CD4-positive, CD25-positive, alpha-beta regulatory T cell (primary cell): Measurements from ENCODE around the gene KCNH2. TPM values are rescaled to one million over a fixed set of nuclear protein-coding genes. Genes with fewer than 3 reads are reported as not detected.
A peak's percentile ranks its signal among the peaks of the same experiment; 100 is the strongest.

ENCODE experiments used
- ATAC-seq, 2 donors: fragments of 150-1000 bp; cut with Tn5 transposase; one replicate each; pipeline ENCODE4 v1.10.0; 2021; ENCODE audit warnings: low read depth in 2 of 2, moderate number of reproducible peaks in 2 of 2, moderate library complexity in 1 of 2
- DNase-seq, 3 donors: peaks; one replicate each; pipeline versions ENCODE4 v3.0.0 to v3.0.0-alpha.2; 2012 to 2022; ENCODE audit warnings: mixed read lengths in 1 of 3
- H3K27ac ChIP-seq: one replicate; pipeline ENCODE4 v1.7.0; 2013; ENCODE audit warnings: mild to moderate bottlenecking, low read length; ENCODE audit not compliant: insufficient read depth, poor library complexity, severe bottlenecking
- H3K27me3 ChIP-seq: one replicate; pipeline ENCODE4 v1.7.0; 2013; ENCODE audit warnings: low read length; ENCODE audit not compliant: control insufficient read depth, insufficient read depth
- H3K36me3 ChIP-seq: one replicate; pipeline ENCODE4 v1.7.0; 2013; ENCODE audit warnings: mild to moderate bottlenecking, low read length, moderate library complexity; ENCODE audit not compliant: control insufficient read depth, insufficient read depth
- H3K4me1 ChIP-seq: 2 replicates; pipeline ENCODE4 v1.7.0; 2013; ENCODE audit warnings: mild to moderate bottlenecking, low read length; ENCODE audit not compliant: insufficient read depth, control insufficient read depth, poor library complexity, severe bottlenecking
- H3K4me3 ChIP-seq: one replicate; pipeline ENCODE4 v1.7.0; 2013; ENCODE audit warnings: low read depth, mild to moderate bottlenecking, low read length, moderate library complexity
- H3K9me3 ChIP-seq, 2 experiments: 1 replicate in 1 of 2; 2 replicates in 1 of 2; pipeline ENCODE4 v1.7.0; 2013; ENCODE audit warnings: low read length in 2 of 2, mild to moderate bottlenecking in 1 of 2, moderate library complexity in 1 of 2; ENCODE audit not compliant: control insufficient read depth in 2 of 2
- H3K27ac Mint-ChIP-seq, 3 donors: one replicate each; pipeline ENCODE4 v1.8.0; 2020 to 2022; ENCODE audit warnings: mild to moderate bottlenecking in 3 of 3, mixed read lengths in 3 of 3, moderate library complexity in 2 of 3
- H3K27me3 Mint-ChIP-seq: one replicate; pipeline ENCODE4 v1.8.0; 2022; ENCODE audit warnings: mild to moderate bottlenecking, mixed read lengths
- H3K36me3 Mint-ChIP-seq: one replicate; pipeline ENCODE4 v1.8.0; 2020; ENCODE audit warnings: mixed read lengths
- H3K4me1 Mint-ChIP-seq, 4 donors: one replicate each; pipeline ENCODE4 v1.8.0; 2020 to 2022; ENCODE audit warnings: mixed read lengths in 4 of 4, mild to moderate bottlenecking in 1 of 4
- H3K4me3 Mint-ChIP-seq, 4 donors: one replicate each; pipeline ENCODE4 v1.8.0; 2020 to 2022; ENCODE audit warnings: mild to moderate bottlenecking in 4 of 4, mixed read lengths in 4 of 4, moderate library complexity in 3 of 4
- H3K9me3 Mint-ChIP-seq, 7 donors: one replicate each; pipeline ENCODE4 v1.8.0; 2020 to 2022; ENCODE audit warnings: mixed read lengths in 7 of 7, mild to moderate bottlenecking in 3 of 7, moderate library complexity in 2 of 7
- polyA plus RNA-seq, 4 donors: library from polyadenylated mRNA; unstranded; fragments of 300-500 nt; fragmentation: Illumina TruSeq; gene quantifications; one replicate each; pipeline ENCODE4 v1.2.3, GENCODE V29; 2021
- total RNA-seq: library from RNA; stranded (reverse); gene quantifications from one replicate; pipeline ENCODE4 v1.2.3, GENCODE V29; 2022

Gene KCNH2
- total and polyA plus RNA-seq, 5 donors from 2014 or later = 0.83 to 3.5 (median 1.6) TPM

DNA sequence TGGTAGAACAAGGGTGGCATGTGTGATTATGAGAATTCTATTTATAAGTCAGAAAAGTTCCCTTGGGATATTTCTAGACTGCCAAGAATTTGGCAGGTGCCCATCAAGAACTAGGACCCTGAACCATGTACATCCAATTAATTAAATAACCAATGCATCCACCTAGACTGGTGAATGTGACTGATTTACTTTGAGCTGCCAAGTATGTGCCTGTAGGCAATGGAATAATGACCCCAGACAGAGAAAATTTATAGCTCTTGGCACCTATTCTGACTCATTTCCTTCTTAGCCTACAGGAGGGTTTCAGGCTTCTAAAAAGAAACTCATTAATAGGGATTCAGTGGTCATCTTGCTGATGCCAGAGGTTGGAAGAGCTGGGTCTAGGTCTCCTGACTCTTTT, 54.9 kb downstream of the KCNH2 start:
- Histone ChIP-seq H3K4me3 (no peak overlapping the region), H3K36me3 (no peaks in the 10 kb centered on the region), H3K9me3 (no peaks in the 10 kb centered on the region), H3K27me3 (peaks cover 18% of the 10 kb centered on the region), H3K4me1 (no peaks in the 10 kb centered on the region), H3K27ac (no peak overlapping the region)
- Mint-ChIP-seq H3K4me3 (no peak overlapping the region), H3K9me3 (no peaks in the 10 kb centered on the region), H3K36me3 (no peaks in the 10 kb centered on the region), H3K27ac (no peak overlapping the region), H3K4me1 (peaks cover 4 to 14% (median 5%) of the 10 kb centered on the region in 4 donors), H3K27me3 (peaks cover 43% of the 10 kb centered on the region)
- ATAC-seq = no peak
- DNase-seq = no peak

- H3K27ac ChIP-seq = no peak overlapping the region
- Mint-ChIP-seq H3K9me3 (no peaks in the 10 kb centered on the region), H3K4me1 (peaks cover 0 to 7% (median 1%) of the 10 kb centered on the region in 4 donors), H3K27me3 (peaks cover 25% of the 10 kb centered on the region), H3K27ac (no peak overlapping the region), H3K4me3 (no peak overlapping the region), H3K36me3 (no peaks in the 10 kb centered on the region)
- H3K27me3 ChIP-seq = peaks cover 12% of the 10 kb centered on the region
- H3K36me3 ChIP-seq = no peaks in the 10 kb centered on the region
- no peaks in the 10 kb centered on the region for H3K9me3 ChIP-seq
- H3K4me3 ChIP-seq = no peak overlapping the region
- H3K4me1 ChIP-seq = no peaks in the 10 kb centered on the region
- ATAC-seq (no peak), DNase-seq (no peak)
Measured at GRCh38 chr7:150919160-150919559, 59.0 kb downstream of the KCNH2 start.

DNA sequence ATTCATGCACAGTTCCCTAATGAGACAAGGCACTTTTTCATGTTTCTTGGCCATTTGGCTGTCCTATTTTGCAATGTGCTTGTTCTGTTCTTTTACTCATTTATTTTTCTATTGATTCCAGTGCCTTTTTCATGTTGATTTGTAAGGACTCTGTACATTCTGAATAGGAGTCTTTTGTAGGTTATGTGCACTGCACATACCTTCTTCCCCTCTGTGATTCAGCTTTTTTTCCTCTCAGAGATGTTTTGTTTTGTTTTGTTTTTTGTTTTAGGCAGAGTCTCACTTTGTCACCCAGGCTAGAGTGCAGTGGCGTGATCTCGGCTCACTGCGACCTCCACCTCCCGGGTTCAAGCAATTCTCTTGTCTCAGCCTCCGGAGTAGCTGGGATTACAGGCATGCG, 59.7 kb downstream of the KCNH2 start:
- Histone ChIP-seq H3K4me3 (no peak overlapping the region), H3K9me3 (no peaks in the 10 kb centered on the region), H3K27ac (no peak overlapping the region), H3K4me1 (no peaks in the 10 kb centered on the region), H3K27me3 (peaks cover 12% of the 10 kb centered on the region), H3K36me3 (no peaks in the 10 kb centered on the region)
- H3K4me3 Mint-ChIP-seq = no peak overlapping the region
- H3K36me3 Mint-ChIP-seq = no peaks in the 10 kb centered on the region
- no peak overlapping the region for H3K27ac Mint-ChIP-seq
- ATAC-seq (no peak), DNase-seq (no peak)
- peaks cover 0 to 2% (median 0%) of the 10 kb centered on the region in 4 donors for H3K4me1 Mint-ChIP-seq
- H3K27me3 Mint-ChIP-seq = peaks cover 23% of the 10 kb centered on the region
- H3K9me3 Mint-ChIP-seq = no peaks in the 10 kb centered on the region

DNA sequence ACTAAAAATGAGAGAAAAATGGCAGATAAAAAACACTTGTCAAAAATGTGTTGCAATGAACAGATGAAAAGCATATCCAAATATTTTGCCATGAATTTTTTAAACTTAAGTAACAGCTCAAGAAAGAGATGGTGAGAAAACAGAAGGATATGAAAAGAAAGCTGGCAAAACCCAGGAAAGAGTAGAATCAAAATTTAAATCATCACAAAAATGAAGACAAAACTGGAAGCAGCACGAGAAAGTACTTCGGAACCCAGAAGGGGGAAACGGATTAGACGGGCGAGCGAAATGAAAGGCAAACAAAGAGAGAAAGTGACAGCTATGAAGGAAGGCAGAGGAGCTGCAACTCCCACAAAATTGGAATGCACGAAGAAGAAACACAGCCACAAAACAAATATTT, 60.2 kb downstream of the KCNH2 start:
- H3K27ac Mint-ChIP-seq = no peak overlapping the region
- no peaks in the 10 kb centered on the region for H3K9me3 ChIP-seq
- no peak overlapping the region for H3K4me3 Mint-ChIP-seq
- peaks cover 23% of the 10 kb centered on the region for H3K27me3 Mint-ChIP-seq
- H3K4me1 Mint-ChIP-seq = no peaks in the 10 kb centered on the region
- no peak overlapping the region for H3K27ac ChIP-seq
- DNase-seq (no peak), ATAC-seq (no peak)
- H3K36me3 ChIP-seq = no peaks in the 10 kb centered on the region
- H3K27me3 ChIP-seq = peaks cover 12% of the 10 kb centered on the region
- no peaks in the 10 kb centered on the region for H3K4me1 ChIP-seq
- no peaks in the 10 kb centered on the region for H3K36me3 Mint-ChIP-seq
- H3K4me3 ChIP-seq = no peak overlapping the region
- H3K9me3 Mint-ChIP-seq = no peaks in the 10 kb centered on the region

DNA sequence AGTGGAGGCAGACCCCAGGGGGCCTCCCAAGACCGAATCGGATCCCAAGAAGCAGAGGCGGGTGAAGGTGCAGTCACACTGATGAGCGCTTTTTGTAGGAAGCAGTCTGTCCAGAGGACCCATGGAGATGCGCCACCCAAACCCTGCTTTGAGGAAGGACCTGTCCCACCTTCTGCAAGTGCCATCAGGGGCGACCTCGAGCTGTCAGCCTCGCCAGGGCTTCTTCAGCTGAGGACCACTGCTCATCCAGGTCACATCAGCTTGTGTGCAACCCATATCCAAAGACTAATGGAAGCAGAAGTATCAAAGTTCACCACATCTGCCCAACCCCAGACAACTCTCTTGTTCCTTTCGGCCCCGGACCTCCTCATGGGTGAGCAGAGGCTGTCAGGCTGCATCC, 61.5 kb downstream of the KCNH2 start:
- no peaks in the 10 kb centered on the region for H3K36me3 ChIP-seq
- Mint-ChIP-seq H3K27me3 (peaks cover 23% of the 10 kb centered on the region), H3K36me3 (no peaks in the 10 kb centered on the region), H3K27ac (peak overlapping the region in 1 of 3 donors; percentile 43), H3K9me3 (no peaks in the 10 kb centered on the region), H3K4me3 (no peak overlapping the region), H3K4me1 (no peaks in the 10 kb centered on the region)
- no peak overlapping the region for H3K27ac ChIP-seq
- H3K27me3 ChIP-seq = peaks cover 12% of the 10 kb centered on the region
- ATAC-seq (no peak), DNase-seq (no peak)
- no peaks in the 10 kb centered on the region for H3K9me3 ChIP-seq
- no peaks in the 10 kb centered on the region for H3K4me1 ChIP-seq
- H3K4me3 ChIP-seq = no peak overlapping the region

DNA sequence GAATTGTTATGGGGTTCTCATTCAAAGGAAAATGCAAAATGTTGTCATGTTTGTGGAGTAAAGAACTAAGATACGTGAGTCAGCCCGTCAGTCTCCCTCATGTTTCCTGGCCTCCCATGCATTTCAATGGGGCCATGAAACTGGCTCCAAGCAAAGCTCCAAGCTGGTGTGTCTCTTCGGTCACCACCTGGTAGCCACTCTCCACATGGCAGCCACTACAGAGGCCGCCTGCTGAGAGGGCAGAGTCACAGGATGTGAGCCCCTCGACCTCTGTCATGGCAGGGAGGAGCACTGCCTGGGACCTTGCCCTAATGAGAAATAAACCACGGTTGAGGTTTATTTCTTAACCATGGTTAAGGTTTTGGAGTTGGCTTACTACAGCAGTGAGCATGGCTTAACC, 63.2 kb downstream of the KCNH2 start:
- DNase-seq = no peak
- Histone ChIP-seq H3K27me3 (peaks cover 11% of the 10 kb centered on the region), H3K27ac (no peak overlapping the region), H3K9me3 (no peaks in the 10 kb centered on the region), H3K36me3 (no peaks in the 10 kb centered on the region), H3K4me3 (no peak overlapping the region), H3K4me1 (no peaks in the 10 kb centered on the region)
- Mint-ChIP-seq H3K4me3 (no peak overlapping the region), H3K27ac (no peak overlapping the region), H3K4me1 (peaks cover 0 to 2% (median 0%) of the 10 kb centered on the region in 4 donors), H3K36me3 (no peaks in the 10 kb centered on the region), H3K9me3 (no peaks in the 10 kb centered on the region), H3K27me3 (peaks cover 23% of the 10 kb centered on the region)
- ATAC-seq = no peak

DNA sequence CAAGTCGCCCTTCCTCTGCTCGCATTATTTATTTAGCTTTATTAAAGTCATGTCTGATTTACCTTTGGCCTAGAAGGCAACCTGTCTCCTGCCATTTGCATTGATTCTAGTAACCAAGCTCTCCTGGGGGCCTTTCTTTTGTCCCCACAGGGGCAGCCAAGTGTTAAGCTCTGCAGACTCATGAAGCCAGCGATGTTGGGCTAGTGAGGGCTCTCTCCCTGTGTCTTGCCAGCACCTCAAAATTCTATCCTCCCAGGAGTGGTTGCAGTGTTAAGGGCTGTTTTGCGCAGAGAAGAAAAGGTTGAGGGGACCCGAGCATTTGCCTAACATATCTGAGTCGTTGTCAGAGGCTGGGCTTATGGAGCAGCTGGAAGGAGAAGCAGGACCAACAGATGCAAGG, 63.9 kb downstream of the KCNH2 start:
- Mint-ChIP-seq H3K4me1 (peaks cover 0 to 5% (median 3%) of the 10 kb centered on the region in 4 donors), H3K4me3 (no peak overlapping the region), H3K9me3 (no peaks in the 10 kb centered on the region), H3K27me3 (peaks cover 25% of the 10 kb centered on the region), H3K36me3 (no peaks in the 10 kb centered on the region), H3K27ac (no peak overlapping the region)
- Histone ChIP-seq H3K27ac (no peak overlapping the region), H3K4me1 (no peaks in the 10 kb centered on the region), H3K4me3 (no peak overlapping the region), H3K27me3 (peaks cover 6% of the 10 kb centered on the region), H3K9me3 (no peaks in the 10 kb centered on the region), H3K36me3 (no peaks in the 10 kb centered on the region)
- ATAC-seq = no peak
- no peak for DNase-seq

DNA sequence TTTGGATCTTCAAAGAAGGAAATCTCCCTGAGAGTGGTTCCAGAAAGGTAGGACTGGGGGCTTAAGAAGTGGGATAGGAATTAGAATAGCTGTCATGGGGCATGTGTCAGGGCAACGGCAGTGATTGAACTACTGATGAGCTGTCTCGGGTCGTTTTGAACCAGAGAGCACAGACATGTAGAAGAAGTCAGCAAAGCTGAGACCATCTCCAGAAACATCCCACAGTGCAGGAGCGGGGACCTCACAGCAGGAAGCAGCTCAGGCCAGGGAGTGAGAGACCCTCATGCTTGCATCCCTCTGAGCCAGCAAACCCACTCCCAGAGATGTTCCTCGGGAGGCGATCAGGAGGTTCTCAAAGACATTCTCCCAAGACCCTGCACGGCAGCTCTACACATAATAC, 65.7 kb downstream of the KCNH2 start:
- DNase-seq (no peak), ATAC-seq (no peak)
- Histone ChIP-seq H3K4me1 (no peaks in the 10 kb centered on the region), H3K27me3 (no peaks in the 10 kb centered on the region), H3K36me3 (no peaks in the 10 kb centered on the region), H3K9me3 (no peaks in the 10 kb centered on the region), H3K4me3 (no peak overlapping the region), H3K27ac (no peak overlapping the region)
- H3K27ac Mint-ChIP-seq = no peak overlapping the region
- H3K27me3 Mint-ChIP-seq = peaks cover 16% of the 10 kb centered on the region
- no peaks in the 10 kb centered on the region for H3K36me3 Mint-ChIP-seq
- H3K4me3 Mint-ChIP-seq = no peak overlapping the region
- H3K4me1 Mint-ChIP-seq = peaks cover 0 to 9% (median 7%) of the 10 kb centered on the region in 4 donors
- no peaks in the 10 kb centered on the region for H3K9me3 Mint-ChIP-seq
